NCI-H345 treated with DMSO at 0.1 percent for 48 hours (cell line): Measurements from ENCODE around the gene TGFBR3.

ENCODE experiments used
- DNase-seq: peaks from one replicate; lab custom pipeline; 2025; ENCODE audit not compliant: unreplicated experiment; lab: John Stamatoyannopoulos, UW

The TGFBR3 gene

GRCh38 chr1:91885716-91886506, at the start of gene TGFBR3:
TSS of gene TGFBR3 (minus strand) at chr1:91886151. CDS start at chr1:91861531, 24,620 bp downstream.
- peak; percentile 39 for DNase-seq

- no peak for DNase-seq
Measured at GRCh38 chr1:91929250-91929649, 43.3 kb upstream of the TGFBR3 start.

- DNase-seq, result no peak
Measured at GRCh38 chr1:91928026-91928425, 42.1 kb upstream of the TGFBR3 start.

- no peak for DNase-seq
Measured at GRCh38 chr1:91925644-91926435, 39.9 kb upstream of the TGFBR3 start.

- no peak for DNase-seq
Measured at GRCh38 chr1:91924146-91924545, 38.2 kb upstream of the TGFBR3 start.

- DNase-seq, result no peak
Measured at GRCh38 chr1:91919962-91920361, 34.0 kb upstream of the TGFBR3 start.

- no peak for DNase-seq
Measured at GRCh38 chr1:91916811-91917460, 31.0 kb upstream of the TGFBR3 start.

GRCh38 chr1:91916046-91916445, 30.1 kb upstream of the TGFBR3 start:
- no peak for DNase-seq

- DNase-seq, result no peak
Measured at GRCh38 chr1:91913018-91913417, 27.1 kb upstream of the TGFBR3 start.

- no peak for DNase-seq
Measured at GRCh38 chr1:91912266-91912665, 26.3 kb upstream of the TGFBR3 start.

- DNase-seq, result no peak
Measured at GRCh38 chr1:91901231-91901630, 15.3 kb upstream of the TGFBR3 start.

GRCh38 chr1:91900562-91900961, 14.6 kb upstream of the TGFBR3 start:
- DNase-seq, result no peak

GRCh38 chr1:91897016-91897415, 11.1 kb upstream of the TGFBR3 start:
- no peak for DNase-seq

GRCh38 chr1:91895832-91896556, 10.0 kb upstream of the TGFBR3 start:
- DNase-seq, result no peak

GRCh38 chr1:91894036-91894761, 8.2 kb upstream of the TGFBR3 start:
- DNase-seq, result no peak

GRCh38 chr1:91891969-91892368, 6.0 kb upstream of the TGFBR3 start:
- DNase-seq, result no peak

- no peak for DNase-seq
Measured at GRCh38 chr1:91891454-91891853, 5.5 kb upstream of the TGFBR3 start.

- DNase-seq, result no peak
Measured at GRCh38 chr1:91889717-91890459, 3.9 kb upstream of the TGFBR3 start.

- DNase-seq, result no peak
Measured at GRCh38 chr1:91885213-91885715, 687 bp downstream of the TGFBR3 start.
